Vagina (tissue), 2 donors: ENCODE results near the gene PLD3. TPM values are rescaled to one million over a fixed set of nuclear protein-coding genes. Genes with fewer than 3 reads are reported as not detected.
"Not testable (repeated sequence)": the region's sequence is repeated elsewhere in the genome, so short reads cannot be mapped to it uniquely, and the experiment has no call there.

Experiments
- DNase-seq, 2 donors: peaks; one replicate each; pipeline ENCODE4 v3.0.0-alpha.2; 2017; ENCODE audit errors: extremely low spot score in 2 of 2
- H3K27ac ChIP-seq: fragments of 200-600 bp; sonication (generic); one replicate; pipeline ENCODE4 v1.5.1; 2019
- H3K27me3 ChIP-seq: fragments of 200-600 bp; sonication (generic); one replicate; pipeline ENCODE4 v1.5.1; 2019
- H3K36me3 ChIP-seq, 2 donors: fragments of 200-600 bp; sonication (generic); one replicate each; pipeline ENCODE4 v1.5.1; 2017 to 2019
- H3K4me1 ChIP-seq: fragments of 200-600 bp; sonication (generic); one replicate; pipeline ENCODE4 v1.5.1; 2019
- H3K4me3 ChIP-seq, 2 donors: fragments of 200-600 bp; sonication (generic); 1 replicate in 1 of 2; 2 replicates in 1 of 2; pipeline ENCODE4 v1.5.1; 2016 to 2019
- H3K9me3 ChIP-seq: fragments of 200-600 bp; sonication (generic); one replicate; pipeline ENCODE4 v1.5.1; 2019
- POLR2A ChIP-seq, 2 donors: fragments of 450-650 bp; IDR thresholded peaks; one replicate each; pipeline ENCODE4 v1.6.1; 2017; ENCODE audit warnings: antibody characterized with exemption in 2 of 2, mild to moderate bottlenecking in 2 of 2, moderate library complexity in 2 of 2
- POLR2AphosphoS5 ChIP-seq, 2 donors: sonication (generic); formaldehyde crosslinking; IDR thresholded peaks; one replicate each; pipeline ENCODE4 v1.9.0; 2017; ENCODE audit warnings: antibody characterized with exemption in 2 of 2, mild to moderate bottlenecking in 2 of 2, low read depth in 1 of 2; ENCODE audit not compliant: insufficient read depth in 1 of 2
- intact Hi-C: fragments of 100-400 bp; cut with DNase I; formaldehyde crosslinking; loops from one replicate; pipeline ENCODE4 v1.15.1; 2023
- total RNA-seq: library from RNA; depleted of rRNA; stranded (reverse); fragments of >200 nt; gene quantifications from one replicate; pipeline ENCODE4 v1.2.3, GENCODE V29; 2016
- TF ChIP-seq, protein P1 (sequence below), 3 experiments: fragments of 450-650 bp in 2 of 3; fragments of 200-600 bp in 1 of 3; sonication (generic) in 1 of 3; IDR thresholded peaks; one replicate each; pipeline ENCODE4 v1.5.1; 2017 to 2019; ENCODE audit warnings: antibody characterized with exemption in 3 of 3, mild to moderate bottlenecking in 2 of 3, moderate library complexity in 2 of 3

PLD3 gene
- total RNA-seq, 1 donor from 2014 or later, result 177 TPM

DNA sequence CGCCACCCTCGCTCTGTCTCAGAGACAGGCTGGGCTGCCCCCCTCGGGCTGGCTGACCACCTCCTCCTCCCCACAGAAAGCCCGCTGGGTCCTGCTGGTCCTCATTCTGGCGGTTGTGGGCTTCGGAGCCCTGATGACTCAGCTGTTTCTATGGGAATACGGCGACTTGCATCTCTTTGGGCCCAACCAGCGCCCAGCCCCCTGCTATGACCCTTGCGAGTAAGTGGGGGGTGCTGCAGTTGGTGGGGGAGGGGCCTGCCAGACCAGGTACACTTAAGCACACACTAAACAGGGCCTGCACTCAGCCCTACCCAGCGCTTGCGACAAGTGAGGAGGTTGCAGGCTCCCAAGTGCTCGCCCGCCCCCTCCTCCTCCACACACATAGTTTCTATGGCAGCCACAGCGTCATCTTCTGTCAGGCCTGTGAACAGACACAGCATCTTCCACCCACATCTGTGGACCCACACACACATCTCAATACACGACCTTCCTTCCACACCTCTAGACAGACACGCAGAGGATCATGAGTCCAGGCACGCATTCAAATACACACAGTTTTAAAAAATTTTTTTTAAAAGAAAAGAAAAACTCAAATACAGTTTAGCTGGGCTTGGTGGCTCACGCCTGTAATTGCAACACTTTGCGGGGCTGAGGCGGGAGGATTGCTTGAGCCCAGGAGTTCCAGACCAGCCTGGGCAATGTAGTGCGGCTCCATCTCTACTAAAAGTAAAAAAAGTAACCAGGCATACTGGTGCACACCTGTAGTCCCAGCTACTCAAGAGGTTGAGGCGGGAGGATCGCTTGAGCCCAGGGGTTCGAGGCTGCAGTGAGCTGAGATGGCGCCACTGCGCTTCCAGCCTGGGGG lies 18.4 kb downstream of the PLD3 start:
- intact Hi-C loops, result no loop called here
- H3K9me3 ChIP-seq, result no peaks in the 10 kb centered on the region
- peaks cover 19% of the 10 kb centered on the region for H3K4me1 ChIP-seq
- H3K27me3 ChIP-seq, result no peaks in the 10 kb centered on the region
- H3K4me3 ChIP-seq, result no peak overlapping the region
- H3K36me3 ChIP-seq, result peaks cover 0 to 40% of the 10 kb centered on the region in 2 donors
- DNase-seq, result no peak
- no peak overlapping the region for H3K27ac ChIP-seq
- TF ChIP-seq, protein P1, sequence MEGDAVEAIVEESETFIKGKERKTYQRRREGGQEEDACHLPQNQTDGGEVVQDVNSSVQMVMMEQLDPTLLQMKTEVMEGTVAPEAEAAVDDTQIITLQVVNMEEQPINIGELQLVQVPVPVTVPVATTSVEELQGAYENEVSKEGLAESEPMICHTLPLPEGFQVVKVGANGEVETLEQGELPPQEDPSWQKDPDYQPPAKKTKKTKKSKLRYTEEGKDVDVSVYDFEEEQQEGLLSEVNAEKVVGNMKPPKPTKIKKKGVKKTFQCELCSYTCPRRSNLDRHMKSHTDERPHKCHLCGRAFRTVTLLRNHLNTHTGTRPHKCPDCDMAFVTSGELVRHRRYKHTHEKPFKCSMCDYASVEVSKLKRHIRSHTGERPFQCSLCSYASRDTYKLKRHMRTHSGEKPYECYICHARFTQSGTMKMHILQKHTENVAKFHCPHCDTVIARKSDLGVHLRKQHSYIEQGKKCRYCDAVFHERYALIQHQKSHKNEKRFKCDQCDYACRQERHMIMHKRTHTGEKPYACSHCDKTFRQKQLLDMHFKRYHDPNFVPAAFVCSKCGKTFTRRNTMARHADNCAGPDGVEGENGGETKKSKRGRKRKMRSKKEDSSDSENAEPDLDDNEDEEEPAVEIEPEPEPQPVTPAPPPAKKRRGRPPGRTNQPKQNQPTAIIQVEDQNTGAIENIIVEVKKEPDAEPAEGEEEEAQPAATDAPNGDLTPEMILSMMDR (IDR thresholded peaks at IDR 0.05), result no peak
- TF ChIP-seq POLR2A (IDR thresholded peaks at IDR 0.05) (no peak), POLR2AphosphoS5 (IDR thresholded peaks at IDR 0.05; ENCODE audit: insufficient read depth in 1 of 2, low read depth in 1 of 2) (no peak)

- intact Hi-C loops, result no loop called here
- no peak for DNase-seq
- TF ChIP-seq POLR2AphosphoS5 (IDR thresholded peaks at IDR 0.05; ENCODE audit: insufficient read depth in 1 of 2, low read depth in 1 of 2), result no peak
- TF ChIP-seq POLR2A (IDR thresholded peaks at IDR 0.05), result no peak
- TF ChIP-seq, protein P1 (IDR thresholded peaks at IDR 0.05), result no peak
- Histone ChIP-seq H3K27me3 (no peaks in the 10 kb centered on the region), H3K27ac (no peak overlapping the region), H3K4me1 (peaks cover 18% of the 10 kb centered on the region), H3K9me3 (no peaks in the 10 kb centered on the region), H3K4me3 (no peak overlapping the region), H3K36me3 (peaks cover 0 to 49% of the 10 kb centered on the region in 2 donors)
These were observed 19.3 kb downstream of the PLD3 start for GRCh38 chr19:40367577-40368434.

- no peak for DNase-seq
- peaks cover 0 to 67% of the 10 kb centered on the region in 2 donors for H3K36me3 ChIP-seq
These were observed 21.3 kb downstream of the PLD3 start for GRCh38 chr19:40369797-40370196.

DNA sequence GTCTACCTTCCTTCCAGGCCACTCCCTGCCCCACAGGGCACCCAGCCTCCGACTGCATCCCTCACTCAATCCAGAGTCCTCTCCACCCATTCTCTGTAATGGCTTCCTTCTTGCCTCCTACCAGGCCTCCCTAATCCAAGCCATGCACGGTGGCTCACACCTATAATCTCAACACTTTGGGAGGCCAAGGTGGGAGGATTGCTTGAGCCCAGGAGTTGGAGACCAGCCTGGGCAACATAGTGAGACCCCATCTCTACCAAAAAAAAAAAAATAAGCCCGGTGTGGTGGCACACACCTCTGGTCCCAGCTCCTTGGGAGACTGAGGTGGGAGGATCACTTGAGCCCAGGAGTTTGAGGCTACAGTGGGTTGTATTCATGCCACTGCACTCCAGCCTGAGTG lies 21.8 kb downstream of the PLD3 start:
- intact Hi-C loops, H3K4me3 ChIP-seq, DNase-seq, H3K9me3 ChIP-seq, H3K27ac ChIP-seq, H3K27me3 ChIP-seq: not testable (repeated sequence)
- Histone ChIP-seq H3K36me3 (peaks cover 0 to 72% of the 10 kb centered on the region in 2 donors), H3K4me1 (peaks cover 14% of the 10 kb centered on the region)

More at GRCh38 chr19:40369797-40370196, 21.3 kb downstream of the PLD3 start:
- no peaks in the 10 kb centered on the region for H3K27me3 ChIP-seq
- intact Hi-C loops, result no loop called here
- H3K27ac ChIP-seq, result no peak overlapping the region
- TF ChIP-seq, protein P1 (IDR thresholded peaks at IDR 0.05), result no peak
- TF ChIP-seq POLR2AphosphoS5 (IDR thresholded peaks at IDR 0.05; ENCODE audit: insufficient read depth in 1 of 2, low read depth in 1 of 2), result no peak
- no peak for TF ChIP-seq POLR2A (IDR thresholded peaks at IDR 0.05)
- H3K4me3 ChIP-seq, result no peak overlapping the region
- peaks cover 14% of the 10 kb centered on the region for H3K4me1 ChIP-seq
- no peaks in the 10 kb centered on the region for H3K9me3 ChIP-seq

GRCh38 chr19:40370997-40371801 lies 22.7 kb downstream of the PLD3 start:
- intact Hi-C loops, result no loop called here
- H3K36me3 ChIP-seq, result peaks cover 0 to 72% of the 10 kb centered on the region in 2 donors
- no peak overlapping the region for H3K27ac ChIP-seq
- no peak for TF ChIP-seq POLR2AphosphoS5 (IDR thresholded peaks at IDR 0.05; ENCODE audit: insufficient read depth in 1 of 2, low read depth in 1 of 2)
- TF ChIP-seq, protein P1 (IDR thresholded peaks at IDR 0.05), result no peak
- TF ChIP-seq POLR2A (IDR thresholded peaks at IDR 0.05), result no peak
- H3K9me3 ChIP-seq, result no peaks in the 10 kb centered on the region
- no peaks in the 10 kb centered on the region for H3K27me3 ChIP-seq
- H3K4me1 ChIP-seq, result peaks cover 6% of the 10 kb centered on the region
- no peak for DNase-seq
- no peak overlapping the region for H3K4me3 ChIP-seq
